ENCODE measurements around the gene CPLX3. TPM values are rescaled to one million over a fixed set of nuclear protein-coding genes. Genes with fewer than 3 reads are reported as not detected.

Gene CPLX3
- total and polyA plus RNA-seq, 2 donors (not counting 3 experiments of a cell fraction or from before 2014, with no cell fraction given): not detected

- H3K9ac ChIP-seq (replicated peaks; ENCODE audit: extremely low read depth, insufficient read depth, low read length): no peak overlapping the region
- H4K20me1 ChIP-seq (replicated peaks; ENCODE audit: control insufficient read depth, extremely low read depth, insufficient read depth, low read length): peaks cover 2% of the 10 kb centered on the region
- FAIRE-seq: no peak
- H3K79me2 ChIP-seq (ENCODE audit: control insufficient read depth, insufficient read depth, low read length): peaks cover 73% of the 10 kb centered on the region
- no peak overlapping the region for H2AFZ ChIP-seq (ENCODE audit: low read depth, low read length)
- H3K4me2 ChIP-seq (ENCODE audit: insufficient read depth, low read length): no peak overlapping the region
- POLR2A ChIA-PET: interaction anchor here (0.5 kb wide), 1 partner anchor 128 kb away, joined by 5 read pairs; no protein-coding TSS in a partner anchor
- no peak for TF ChIP-seq MAX (IDR thresholded peaks at IDR 0.05; ENCODE audit: insufficient read depth, insufficient read length)
- TF ChIP-seq POLR2A (IDR thresholded peaks at IDR 0.05; ENCODE audit: low read depth, low read length): no peak
- TF ChIP-seq CTCF (IDR thresholded peaks at IDR 0.05; ENCODE audit: extremely low read depth in 1 of 2, insufficient read depth in 1 of 2, low read depth in 1 of 2, low read length in 2 of 2): no peak
- no peak for TF ChIP-seq FOS (IDR thresholded peaks at IDR 0.05; ENCODE audit: borderline replicate concordance, insufficient read depth, low read length)
- no peak for TF ChIP-seq POLR2AphosphoS5 (IDR thresholded peaks at IDR 0.05; ENCODE audit: insufficient read depth, low read depth, low read length)
- TF ChIP-seq MYC (IDR thresholded peaks at IDR 0.05; ENCODE audit: low read depth, low read length): no peak
- no peak for TF ChIP-seq JUN (IDR thresholded peaks at IDR 0.05; ENCODE audit: borderline replicate concordance, insufficient read depth, insufficient read length, low read depth)
- TF ChIP-seq GATA2 (IDR thresholded peaks at IDR 0.05; ENCODE audit: insufficient read depth, insufficient read length, low read depth, low read length): no peak
- no peak for TF ChIP-seq EZH2 (IDR thresholded peaks at IDR 0.05; ENCODE audit: borderline replicate concordance, low read depth, low read length, severe bottlenecking)
- H3K4me1 ChIP-seq (ENCODE audit: control insufficient read depth, extremely low read depth, insufficient read depth, low read length): peaks cover 25% of the 10 kb centered on the region
- no peak overlapping the region for H3K4me3 ChIP-seq (replicated peaks in 1 of 3; ENCODE audit: insufficient read depth in 1 of 3, low read depth in 1 of 3, low read length in 3 of 3)
- intact Hi-C loops (cut with micrococcal nuclease) (no loop called here), dilution Hi-C loops (cut with MboI; ENCODE audit: extremely low pct_ligation_motif_present, low sequenced_read_pairs) (no loop called here)
- H3K27ac ChIP-seq (ENCODE audit: insufficient read depth, low read depth, low read length): no peak overlapping the region
- CTCF ChIA-PET: interaction anchor here (1.9 to 8.3 kb wide), 4 partner anchors 9 to 165 kb away, joined by 9 to 98 read pairs (median 10); no protein-coding TSS in a partner anchor
- DNase-seq (ENCODE audit: low read depth, low spot score): no peak
- H3K9me3 ChIP-seq (replicated peaks; ENCODE audit: control insufficient read depth, insufficient read depth, low read length): no peaks in the 10 kb centered on the region
- no peaks in the 10 kb centered on the region for H3K27me3 ChIP-seq (ENCODE audit: control insufficient read depth in 2 of 2, insufficient read depth in 2 of 2, low read length in 2 of 2)
- H3K9me1 ChIP-seq (replicated peaks; ENCODE audit: control insufficient read depth, extremely low read depth, insufficient read depth, low read length): no peaks in the 10 kb centered on the region
- no TSS peak for BruUV-seq (replicated peaks)
- H3K36me3 ChIP-seq (ENCODE audit: control insufficient read depth in 2 of 2, extremely low read depth in 1 of 2, insufficient read depth in 2 of 2, low read length in 2 of 2): peaks cover 0 to 5% of the 10 kb centered on the region in 2 experiments
Observed at GRCh38 chr15:74784426-74785193, 41.8 kb upstream of the CPLX3 start.

All from endothelial cell of umbilical vein (primary cell).